ENCODE data around the gene UGDH. TPM values are rescaled to one million over a fixed set of nuclear protein-coding genes. Genes with fewer than 3 reads are reported as not detected.
A peak's percentile ranks its signal among the peaks of the same experiment; 100 is the strongest.
"Not testable (repeated sequence)": the region's sequence is repeated elsewhere in the genome, so short reads cannot be mapped to it uniquely, and the experiment has no call there.

UGDH gene
- total RNA-seq, 2 donors from 2014 or later: 12.2 to 34.7 TPM

DNA sequence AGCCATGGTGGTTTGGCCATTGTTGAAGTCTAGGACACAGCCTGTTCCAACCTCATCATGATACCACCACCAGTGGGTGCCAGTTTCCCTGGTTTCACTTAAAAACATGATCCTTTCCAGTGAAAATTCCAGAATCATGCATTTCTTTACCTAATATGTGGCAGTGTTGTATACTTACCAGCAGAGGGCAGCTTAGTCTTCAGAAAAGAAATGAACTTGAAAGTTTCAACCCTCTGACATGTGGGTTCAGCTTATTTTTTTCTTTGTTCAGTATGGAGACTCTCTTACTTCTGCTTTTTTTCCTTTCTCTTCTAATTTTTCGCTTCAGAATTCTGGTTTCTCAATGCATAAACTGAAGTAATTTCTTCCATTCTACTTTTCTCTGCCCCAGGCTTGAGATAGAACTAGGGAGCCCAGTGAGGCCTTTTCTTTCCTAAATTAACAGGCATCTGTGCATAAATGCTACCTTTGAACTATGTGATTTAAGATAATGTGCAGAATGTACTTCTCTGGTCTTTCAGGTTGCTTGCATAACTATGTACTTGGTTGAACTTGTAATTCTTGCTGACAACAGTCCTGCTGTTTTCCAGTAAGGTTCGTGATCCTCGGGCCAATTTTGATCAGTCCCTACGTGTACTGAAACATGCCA is 57.7 kb downstream of the UGDH start:
- no peak overlapping the region for H3K4me3 ChIP-seq

DNA sequence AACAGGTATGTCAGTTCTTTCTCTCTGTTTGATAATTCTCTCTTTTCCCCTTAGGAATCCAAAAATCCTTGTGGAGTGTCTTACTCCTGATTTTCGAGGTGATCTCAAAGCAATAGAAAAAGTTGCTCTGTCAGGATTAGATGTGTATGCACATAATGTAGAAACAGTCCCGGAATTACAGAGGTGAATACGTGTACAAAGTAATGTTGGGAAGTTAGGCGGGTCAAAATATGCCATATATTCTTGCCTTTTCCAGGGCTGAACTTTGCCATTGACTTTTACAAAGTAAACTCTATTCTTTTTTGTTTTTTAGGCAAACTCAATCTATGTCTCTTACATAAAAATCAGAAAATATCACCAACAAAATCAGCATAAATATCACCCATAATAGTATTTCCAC is 59.8 kb downstream of the UGDH start:
- Histone ChIP-seq H3K27me3 (no peaks in the 10 kb centered on the region), H3K4me3 (no peak overlapping the region), H3K9me3 (no peaks in the 10 kb centered on the region), H3K4me1 (peaks cover 0 to 4% of the 10 kb centered on the region in 2 donors), H3K27ac (no peak overlapping the region), H3K36me3 (peaks cover 36% of the 10 kb centered on the region)
- TF ChIP-seq, protein P1, sequence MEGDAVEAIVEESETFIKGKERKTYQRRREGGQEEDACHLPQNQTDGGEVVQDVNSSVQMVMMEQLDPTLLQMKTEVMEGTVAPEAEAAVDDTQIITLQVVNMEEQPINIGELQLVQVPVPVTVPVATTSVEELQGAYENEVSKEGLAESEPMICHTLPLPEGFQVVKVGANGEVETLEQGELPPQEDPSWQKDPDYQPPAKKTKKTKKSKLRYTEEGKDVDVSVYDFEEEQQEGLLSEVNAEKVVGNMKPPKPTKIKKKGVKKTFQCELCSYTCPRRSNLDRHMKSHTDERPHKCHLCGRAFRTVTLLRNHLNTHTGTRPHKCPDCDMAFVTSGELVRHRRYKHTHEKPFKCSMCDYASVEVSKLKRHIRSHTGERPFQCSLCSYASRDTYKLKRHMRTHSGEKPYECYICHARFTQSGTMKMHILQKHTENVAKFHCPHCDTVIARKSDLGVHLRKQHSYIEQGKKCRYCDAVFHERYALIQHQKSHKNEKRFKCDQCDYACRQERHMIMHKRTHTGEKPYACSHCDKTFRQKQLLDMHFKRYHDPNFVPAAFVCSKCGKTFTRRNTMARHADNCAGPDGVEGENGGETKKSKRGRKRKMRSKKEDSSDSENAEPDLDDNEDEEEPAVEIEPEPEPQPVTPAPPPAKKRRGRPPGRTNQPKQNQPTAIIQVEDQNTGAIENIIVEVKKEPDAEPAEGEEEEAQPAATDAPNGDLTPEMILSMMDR (IDR thresholded peaks at IDR 0.05): no peak
- no peak for DNase-seq (ENCODE audit: low spot score)

More for the DNA sequence above, 57.7 kb downstream of the UGDH start:
- Histone ChIP-seq H3K27me3 (no peaks in the 10 kb centered on the region), H3K27ac (peak overlapping the region in 1 of 2 donors; percentile 2), H3K36me3 (peaks cover 33% of the 10 kb centered on the region), H3K9me3 (no peaks in the 10 kb centered on the region), H3K4me1 (peaks cover 0 to 4% of the 10 kb centered on the region in 2 donors)
- TF ChIP-seq, protein P1 (IDR thresholded peaks at IDR 0.05): peak; percentile 68 to 84
- peak; percentile 26 for DNase-seq (ENCODE audit: low spot score)

DNA sequence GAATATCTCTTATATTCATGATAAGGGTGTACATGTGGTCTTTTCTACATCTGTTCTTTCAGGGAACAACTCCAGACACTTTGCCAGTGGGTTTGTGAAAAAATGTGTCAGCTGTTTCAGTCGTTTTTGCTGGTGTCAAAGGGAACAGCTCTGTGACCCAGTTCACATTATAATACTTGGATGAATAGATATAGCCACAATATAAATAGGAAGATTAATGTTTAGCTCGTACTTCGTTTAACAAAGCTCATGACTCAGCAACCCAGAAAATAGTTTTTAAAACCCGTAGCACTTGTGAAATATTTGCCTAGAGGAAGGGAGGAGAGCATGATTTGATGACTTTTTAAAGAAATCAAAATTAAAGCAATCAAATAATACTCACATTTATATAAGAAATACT is 60.5 kb downstream of the UGDH start:
- Histone ChIP-seq H3K4me1 (peaks cover 0 to 4% of the 10 kb centered on the region in 2 donors), H3K27me3 (no peaks in the 10 kb centered on the region), H3K4me3 (no peak overlapping the region), H3K9me3 (no peaks in the 10 kb centered on the region), H3K27ac (no peak overlapping the region), H3K36me3 (peaks cover 34% of the 10 kb centered on the region)
- DNase-seq (ENCODE audit: low spot score): no peak
- TF ChIP-seq, protein P1 (IDR thresholded peaks at IDR 0.05): no peak

DNA sequence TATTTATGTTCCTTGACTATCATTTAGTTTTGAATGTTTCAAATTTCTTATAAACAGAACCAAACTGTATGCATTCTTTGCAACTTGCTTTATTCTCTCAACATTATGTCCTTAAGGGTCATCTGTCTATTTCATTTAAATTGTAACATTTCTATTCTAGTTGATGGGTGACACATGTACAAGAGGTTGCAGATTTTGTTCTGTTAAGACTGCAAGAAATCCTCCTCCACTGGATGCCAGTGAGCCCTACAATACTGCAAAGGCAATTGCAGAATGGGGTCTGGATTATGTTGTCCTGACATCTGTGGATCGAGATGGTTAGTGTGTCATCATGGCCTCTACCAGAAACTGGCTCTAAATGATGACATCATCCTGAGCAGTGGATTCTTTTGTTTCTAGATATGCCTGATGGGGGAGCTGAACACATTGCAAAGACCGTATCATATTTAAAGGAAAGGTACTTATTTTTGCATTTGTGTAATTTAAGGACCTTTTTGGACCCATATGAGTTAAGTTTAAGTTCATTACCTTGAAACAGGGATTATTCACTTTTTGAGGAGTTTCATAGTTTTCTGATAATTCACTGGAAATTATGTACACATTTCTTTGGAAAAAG is 62.2 kb downstream of the UGDH start:
- H3K4me1 ChIP-seq: peaks cover 0 to 6% of the 10 kb centered on the region in 2 donors
- no peak overlapping the region for H3K27ac ChIP-seq
- H3K27me3 ChIP-seq: no peaks in the 10 kb centered on the region
- H3K9me3 ChIP-seq: no peaks in the 10 kb centered on the region
- H3K36me3 ChIP-seq: peaks cover 37% of the 10 kb centered on the region
- no peak for DNase-seq (ENCODE audit: low spot score)
- TF ChIP-seq, protein P1 (IDR thresholded peaks at IDR 0.05): no peak
- no peak overlapping the region for H3K4me3 ChIP-seq

DNA sequence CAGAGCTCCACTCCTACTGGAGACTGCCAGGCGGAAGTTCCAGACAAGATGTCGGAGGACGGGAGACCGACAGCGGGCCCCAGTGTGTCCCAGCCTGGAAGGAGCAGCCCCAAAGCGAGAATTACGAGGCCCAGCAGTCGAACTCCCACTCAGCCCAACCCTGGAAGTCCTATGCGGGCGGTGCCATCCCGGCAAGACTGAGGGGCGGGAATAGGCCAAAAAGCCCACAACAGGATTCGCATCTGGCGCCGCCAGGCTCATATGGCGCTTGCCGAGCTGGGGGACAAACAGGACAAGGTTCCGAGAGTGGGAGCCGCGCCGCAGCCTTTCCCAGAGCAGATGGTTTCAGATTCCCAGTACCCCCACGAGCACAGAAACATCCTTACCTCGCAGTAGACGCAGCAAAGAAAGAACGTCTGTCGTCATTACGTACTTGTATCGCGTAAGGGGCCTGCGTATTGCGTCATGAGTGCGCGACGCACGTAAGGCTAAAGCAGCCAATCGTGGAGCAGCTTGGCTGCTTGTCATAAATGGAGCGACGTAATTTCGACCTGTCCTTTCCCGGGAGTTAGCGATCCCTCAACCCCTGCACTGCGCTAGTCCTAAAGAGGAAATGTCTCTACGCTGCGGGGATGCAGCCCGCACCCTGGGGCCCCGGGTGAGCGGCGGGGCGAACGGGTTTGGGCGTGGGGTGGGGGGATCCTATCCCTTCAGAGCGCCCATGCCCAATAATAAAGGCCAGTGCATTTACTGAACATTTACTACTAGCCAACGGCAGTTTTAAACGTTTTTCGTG is 68.5 kb downstream of the UGDH start, which contains the start of the genes LIAS and RPL9:
Gene LIAS (plus strand): TSS at position 552 of the 796 bp plus-strand sequence. CDS start 62 bp downstream, at position 614.
Gene RPL9 (minus strand): TSS at position 418 of the 796 bp plus-strand sequence. CDS start 483 bp downstream, outside the sequence.
- peak within 1 kb of the TSS; percentile 68 to 69 for H3K4me3 ChIP-seq
- TF ChIP-seq, protein P1 (IDR thresholded peaks at IDR 0.05): no peak
- H3K27me3 ChIP-seq: no peaks in the 10 kb centered on the region
- H3K4me1 ChIP-seq: peaks cover 2 to 32% of the 10 kb centered on the region in 2 donors
- H3K27ac ChIP-seq: peak within 1 kb of the TSS; percentile 93 to 95
- peaks cover 57% of the 10 kb centered on the region for H3K36me3 ChIP-seq
- peak; percentile 99 for DNase-seq (ENCODE audit: low spot score)
- H3K9me3 ChIP-seq: no peaks in the 10 kb centered on the region

DNA sequence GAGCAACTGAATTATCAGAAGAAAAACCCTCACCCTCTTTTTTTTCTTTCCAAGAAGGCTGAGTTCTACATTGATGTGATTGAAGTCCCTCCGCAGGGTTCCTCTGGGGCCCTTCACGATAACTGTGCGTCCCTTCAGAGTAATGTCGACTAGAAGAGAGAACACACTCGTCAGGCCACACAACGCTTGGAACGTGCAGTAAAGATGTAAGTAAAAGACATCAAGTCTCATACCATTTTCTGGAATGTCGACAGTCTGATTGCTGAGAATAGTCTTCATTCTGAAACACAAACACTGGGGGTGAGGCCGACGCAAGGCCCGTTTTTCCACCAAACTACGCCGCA is 69.1 kb downstream of the UGDH start:
- Histone ChIP-seq H3K36me3 (peaks cover 63% of the 10 kb centered on the region), H3K27ac (peak overlapping the region; percentile 93 to 95), H3K4me3 (peak overlapping the region; percentile 68 to 69), H3K4me1 (peaks cover 2 to 32% of the 10 kb centered on the region in 2 donors)
- not testable (repeated sequence) for H3K27me3 ChIP-seq; H3K9me3 ChIP-seq; DNase-seq (ENCODE audit: low spot score)

Data from right atrium auricular region (tissue), 2 donors.